Fibroblast of peridontal ligament (primary cell): ENCODE data around the gene CCDC152.
"Not testable (repeated sequence)": the region's sequence is repeated elsewhere in the genome, so short reads cannot be mapped to it uniquely, and the experiment has no call there.

Source experiments
- DNase-seq: peaks from one replicate; pipeline ENCODE4 v3.0.0-alpha.2; 2010; ENCODE audit errors: extremely low read depth

The CCDC152 gene, protein sequence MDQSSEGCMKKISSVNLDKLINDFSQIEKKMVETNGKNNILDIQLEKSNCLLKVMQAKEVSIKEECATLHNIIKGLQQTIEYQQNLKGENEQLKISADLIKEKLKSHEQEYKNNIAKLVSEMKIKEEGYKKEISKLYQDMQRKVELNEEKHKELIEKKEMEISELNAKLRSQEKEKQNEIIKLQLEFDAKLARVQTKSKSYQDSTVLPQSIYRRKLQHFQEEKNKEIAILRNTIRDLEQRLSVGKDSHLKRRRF

DNA sequence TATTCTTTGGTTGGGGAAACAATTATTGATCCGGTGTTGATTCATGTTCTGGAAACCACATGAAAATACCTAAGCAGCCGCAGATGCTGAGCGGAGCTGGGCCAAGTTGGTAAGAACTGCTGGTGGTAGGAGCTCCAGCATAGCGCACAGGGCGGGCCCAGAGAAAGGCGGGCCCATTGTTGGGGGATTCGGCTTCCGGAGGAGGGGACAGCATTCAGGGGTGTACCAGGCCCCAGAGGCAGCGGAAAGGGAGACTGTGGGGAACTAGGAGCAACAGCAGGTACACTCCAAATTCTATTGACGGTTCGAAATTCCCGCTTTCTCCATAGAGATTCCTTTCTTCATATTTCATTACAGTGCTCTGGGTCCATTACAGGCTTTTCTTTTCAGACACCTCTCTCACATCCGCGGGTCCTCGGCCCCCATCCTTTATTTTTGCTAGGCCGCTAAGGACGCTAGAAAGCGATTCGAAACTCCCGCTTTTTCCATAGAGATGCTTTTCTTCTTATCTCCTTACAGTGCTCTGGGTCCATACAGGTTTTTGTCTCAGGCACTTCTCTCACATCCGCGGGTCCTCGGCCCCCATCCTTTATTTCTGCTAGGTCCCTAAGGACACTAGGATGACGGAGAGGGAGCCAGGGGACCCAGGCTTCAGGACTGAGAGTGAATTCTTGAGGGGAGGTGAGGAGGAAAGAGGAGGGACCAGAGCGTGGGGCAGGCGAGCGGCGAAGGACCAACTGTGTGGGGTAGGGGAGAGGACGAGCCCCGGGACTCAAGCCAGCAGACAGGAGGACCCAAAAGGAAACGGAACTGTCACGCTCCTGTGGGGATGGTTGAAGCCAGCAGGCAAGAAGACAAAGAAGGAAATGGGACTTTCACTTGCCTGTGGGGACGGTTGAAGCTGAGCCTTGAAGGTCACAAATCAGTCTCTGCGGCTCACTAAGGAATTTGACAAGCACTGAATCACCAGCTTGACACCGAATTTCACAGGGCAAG is at the start of gene CCDC152:
Gene CCDC152 (plus strand): TSS at position 213 of the 996 bp plus-strand sequence. CDS start 2,304 bp downstream, outside the sequence.
- peak; percentile 34 for DNase-seq

DNA sequence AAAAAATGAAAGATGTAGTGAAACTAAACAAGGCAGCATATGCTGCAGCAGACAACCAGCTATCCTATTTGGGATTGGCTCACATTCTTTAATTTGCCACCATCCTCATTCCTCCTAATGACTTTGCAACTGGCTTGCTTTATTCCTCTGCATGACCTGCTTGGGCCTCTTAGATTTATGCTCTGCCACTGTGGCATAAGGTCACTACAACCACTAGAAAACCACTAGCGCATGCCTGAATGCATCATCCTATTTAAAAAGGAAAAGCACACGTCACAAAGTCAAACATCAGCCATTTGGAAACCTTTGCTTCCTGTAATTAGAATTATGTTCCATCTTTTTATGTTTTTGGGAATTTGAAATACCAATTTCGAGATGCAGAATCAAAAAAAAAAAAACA is 40.8 kb upstream of the CCDC152 start:
- DNase-seq, result peak; percentile 11

DNA sequence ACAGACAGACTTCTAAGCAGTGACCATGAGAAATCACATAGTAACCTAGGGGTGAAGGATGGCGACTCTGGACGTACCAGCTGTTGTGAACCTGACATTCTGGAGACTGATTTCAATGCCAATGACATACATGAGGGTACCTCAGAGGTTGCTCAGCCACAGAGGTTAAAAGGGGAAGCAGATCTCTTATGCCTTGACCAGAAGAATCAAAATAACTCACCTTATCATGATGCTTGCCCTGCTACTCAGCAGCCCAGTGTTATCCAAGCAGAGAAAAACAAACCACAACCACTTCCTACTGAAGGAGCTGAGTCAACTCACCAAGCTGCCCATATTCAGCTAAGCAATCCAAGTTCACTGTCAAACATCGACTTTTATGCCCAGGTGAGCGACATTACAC is 38.0 kb upstream of the CCDC152 start:
- no peak for DNase-seq

DNA sequence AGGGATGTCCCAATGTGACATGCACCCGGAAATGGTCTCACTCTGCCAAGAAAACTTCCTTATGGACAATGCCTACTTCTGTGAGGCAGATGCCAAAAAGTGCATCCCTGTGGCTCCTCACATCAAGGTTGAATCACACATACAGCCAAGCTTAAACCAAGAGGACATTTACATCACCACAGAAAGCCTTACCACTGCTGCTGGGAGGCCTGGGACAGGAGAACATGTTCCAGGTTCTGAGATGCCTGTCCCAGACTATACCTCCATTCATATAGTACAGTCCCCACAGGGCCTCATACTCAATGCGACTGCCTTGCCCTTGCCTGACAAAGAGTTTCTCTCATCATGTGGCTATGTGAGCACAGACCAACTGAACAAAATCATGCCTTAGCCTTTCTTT is 37.6 kb upstream of the CCDC152 start:
- DNase-seq, result no peak

DNA sequence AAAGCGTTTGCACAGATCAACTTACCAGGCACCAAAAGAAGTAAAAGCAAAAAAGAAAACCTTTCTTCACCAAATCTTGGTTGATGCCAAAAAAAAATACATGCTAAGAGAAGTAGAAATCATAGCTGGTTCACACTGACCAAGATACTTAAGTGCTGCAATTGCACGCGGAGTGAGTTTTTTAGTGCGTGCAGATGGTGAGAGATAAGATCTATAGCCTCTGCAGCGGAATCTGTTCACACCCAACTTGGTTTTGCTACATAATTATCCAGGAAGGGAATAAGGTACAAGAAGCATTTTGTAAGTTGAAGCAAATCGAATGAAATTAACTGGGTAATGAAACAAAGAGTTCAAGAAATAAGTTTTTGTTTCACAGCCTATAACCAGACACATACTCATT is 36.4 kb upstream of the CCDC152 start:
- DNase-seq, result no peak

DNA sequence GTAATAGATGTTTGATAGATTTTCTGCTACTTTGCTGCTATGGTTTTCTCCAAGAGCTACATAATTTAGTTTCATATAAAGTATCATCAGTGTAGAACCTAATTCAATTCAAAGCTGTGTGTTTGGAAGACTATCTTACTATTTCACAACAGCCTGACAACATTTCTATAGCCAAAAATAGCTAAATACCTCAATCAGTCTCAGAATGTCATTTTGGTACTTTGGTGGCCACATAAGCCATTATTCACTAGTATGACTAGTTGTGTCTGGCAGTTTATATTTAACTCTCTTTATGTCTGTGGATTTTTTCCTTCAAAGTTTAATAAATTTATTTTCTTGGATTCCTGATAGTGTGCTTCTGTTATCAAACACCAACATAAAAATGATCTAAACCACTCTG is 35.1 kb upstream of the CCDC152 start:
- DNase-seq, result no peak

DNA sequence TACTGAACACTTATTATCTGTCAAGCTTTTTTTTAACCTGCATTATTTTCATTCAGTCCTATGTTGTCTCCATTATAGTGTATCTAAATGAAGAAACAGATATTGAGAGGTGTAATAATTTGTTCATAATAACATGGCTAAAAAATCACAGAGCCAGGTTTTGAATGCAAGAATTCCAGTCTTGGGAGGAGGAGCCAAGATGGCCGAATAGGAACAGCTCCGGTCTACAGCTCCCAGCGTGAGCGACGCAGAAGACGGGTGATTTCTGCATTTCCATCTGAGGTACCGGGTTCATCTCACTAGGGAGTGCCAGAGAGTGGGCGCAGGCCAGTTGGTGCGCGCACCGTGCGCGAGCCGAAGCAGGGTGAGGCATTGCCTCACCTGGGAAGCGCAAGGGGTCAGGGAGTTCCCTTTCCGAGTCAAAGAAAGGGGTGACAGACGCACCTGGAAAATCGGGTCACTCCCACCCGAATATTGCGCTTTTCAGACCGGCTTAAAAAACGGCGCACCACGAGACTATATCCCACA is 22.0 kb upstream of the CCDC152 start:
- DNase-seq, result not testable (repeated sequence)

DNA sequence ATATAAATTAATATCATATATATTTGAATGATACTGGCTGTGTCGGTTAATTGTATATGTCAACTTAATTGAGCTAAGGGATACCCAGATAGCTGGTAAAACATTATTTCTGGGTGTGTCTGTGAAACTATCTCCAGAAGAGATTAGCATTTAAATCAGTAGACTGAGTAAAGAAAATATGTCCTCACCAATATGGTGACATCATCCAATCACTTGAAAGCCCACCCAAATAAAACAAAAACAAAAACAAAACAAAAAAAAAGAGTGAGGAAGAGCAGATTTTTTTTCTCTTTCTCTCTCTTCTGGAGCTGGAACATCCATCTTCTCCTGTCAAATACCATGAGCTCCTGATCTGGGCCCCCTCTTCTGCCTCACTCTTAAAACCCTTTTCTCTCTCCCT is 15.7 kb upstream of the CCDC152 start:
- DNase-seq, result no peak

DNA sequence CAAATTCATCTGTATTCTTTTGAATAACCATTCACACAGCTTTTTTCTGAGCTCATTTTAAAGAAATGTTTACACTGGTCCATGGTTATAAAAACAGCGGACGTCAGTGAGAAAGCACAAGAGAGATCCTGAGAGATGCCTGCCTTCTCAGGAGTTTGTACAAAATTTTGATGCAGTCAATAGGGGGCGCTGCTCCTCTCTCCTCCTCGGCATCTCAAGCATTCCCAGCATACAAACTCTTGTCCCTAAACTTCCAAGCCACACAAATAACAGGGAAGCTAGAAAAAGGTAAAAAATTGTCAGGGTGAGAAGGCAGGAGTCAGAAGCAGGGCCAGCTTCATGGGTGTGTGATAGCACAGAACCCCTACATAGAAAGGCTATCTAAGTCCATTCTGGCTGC is 11.2 kb upstream of the CCDC152 start:
- no peak for DNase-seq

DNA sequence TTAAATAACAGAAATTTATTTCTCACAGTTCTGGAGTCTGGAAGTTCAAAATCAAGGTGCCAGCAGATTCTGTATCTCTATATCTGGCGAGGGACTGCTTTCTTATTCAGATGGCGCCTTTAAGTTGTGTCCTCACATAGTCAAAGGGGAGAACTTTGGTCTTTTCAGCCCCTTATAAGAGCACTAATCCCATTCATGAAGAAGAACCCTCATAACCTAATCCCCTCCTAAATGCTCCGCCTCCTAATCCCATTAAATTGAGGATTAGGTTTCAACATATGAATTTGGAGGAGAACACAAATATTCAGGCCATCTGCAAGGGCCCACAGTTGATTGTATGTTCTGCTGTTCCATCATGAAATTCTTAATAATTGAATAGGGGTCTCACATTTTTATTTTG is 10.8 kb upstream of the CCDC152 start:
- DNase-seq, result no peak

DNA sequence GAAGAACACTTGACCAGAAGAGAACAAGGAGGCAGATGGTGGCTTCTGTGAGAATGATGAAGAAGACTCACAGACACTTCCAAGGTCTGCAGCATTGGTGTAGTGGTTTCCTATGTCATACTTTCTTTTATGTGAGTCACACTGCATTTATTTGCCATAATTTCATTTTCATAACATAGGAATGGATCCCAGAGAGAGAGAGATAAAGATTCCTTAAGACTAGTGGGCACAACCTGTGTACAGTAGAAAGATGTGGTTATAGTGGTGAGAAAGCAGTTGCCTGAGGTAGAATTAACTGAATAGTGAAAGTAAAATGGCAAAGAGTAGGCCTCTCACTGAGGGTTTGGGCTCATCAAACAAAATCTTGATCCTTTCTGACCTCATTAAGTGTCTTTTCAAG is 7.6 kb upstream of the CCDC152 start:
- DNase-seq, result no peak

DNA sequence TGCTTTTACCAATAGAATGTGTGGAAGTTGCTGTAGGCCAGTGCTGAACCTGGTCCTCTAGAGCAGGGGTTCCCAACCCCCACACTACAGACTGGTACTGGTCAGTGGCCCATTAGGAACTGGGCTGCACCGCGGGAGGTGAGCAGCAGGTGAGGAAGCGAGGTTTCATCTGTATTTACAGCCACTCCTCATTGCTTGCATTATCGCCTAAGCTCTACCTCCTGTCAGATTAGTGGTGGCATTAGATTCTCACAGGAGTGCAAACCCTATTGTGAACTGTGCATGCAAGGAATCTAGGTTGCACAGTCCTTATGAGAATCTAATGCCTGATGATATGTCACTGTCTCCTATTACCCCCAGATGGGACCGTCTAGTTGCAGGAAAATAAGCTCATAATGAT is 6.1 kb upstream of the CCDC152 start:
- DNase-seq, result no peak

DNA sequence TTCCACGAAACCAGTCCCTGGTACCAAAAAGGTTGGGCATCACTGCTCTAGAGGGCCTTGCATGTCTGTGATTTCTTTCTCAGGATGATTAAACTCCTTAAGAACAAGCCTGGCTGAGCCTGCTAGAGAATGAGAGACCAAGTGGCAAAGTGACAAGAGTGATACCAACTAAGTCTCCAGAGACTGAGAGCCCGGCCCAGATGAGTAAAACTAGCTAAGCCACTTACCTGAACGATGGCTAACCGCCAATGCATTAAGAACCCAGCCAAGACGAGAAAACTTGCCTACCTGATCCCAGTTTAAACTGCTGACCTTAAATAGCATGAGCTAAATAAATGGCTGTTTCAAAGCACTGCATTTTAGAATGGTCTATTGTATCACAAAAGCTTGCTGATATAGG is 5.6 kb upstream of the CCDC152 start:
- DNase-seq, result no peak

DNA sequence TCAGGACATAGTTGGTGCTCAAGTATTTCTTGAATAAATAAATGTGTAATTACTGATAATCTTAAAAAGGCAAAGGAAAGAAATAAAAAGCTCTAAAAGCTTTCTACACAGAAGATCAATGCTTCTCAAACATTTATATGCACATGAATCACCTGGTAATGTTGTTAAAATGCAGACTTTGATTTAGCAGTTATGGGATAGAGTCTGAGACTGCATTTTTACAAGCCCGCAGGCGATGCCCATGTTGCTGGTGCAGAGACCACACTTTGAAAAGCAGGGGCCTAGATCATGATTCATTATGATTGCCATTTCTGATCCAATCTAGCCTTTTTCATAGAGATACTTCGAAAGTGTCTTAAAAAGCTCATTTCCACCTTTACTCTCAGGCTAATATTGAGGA is 3.5 kb upstream of the CCDC152 start:
- no peak for DNase-seq

DNA sequence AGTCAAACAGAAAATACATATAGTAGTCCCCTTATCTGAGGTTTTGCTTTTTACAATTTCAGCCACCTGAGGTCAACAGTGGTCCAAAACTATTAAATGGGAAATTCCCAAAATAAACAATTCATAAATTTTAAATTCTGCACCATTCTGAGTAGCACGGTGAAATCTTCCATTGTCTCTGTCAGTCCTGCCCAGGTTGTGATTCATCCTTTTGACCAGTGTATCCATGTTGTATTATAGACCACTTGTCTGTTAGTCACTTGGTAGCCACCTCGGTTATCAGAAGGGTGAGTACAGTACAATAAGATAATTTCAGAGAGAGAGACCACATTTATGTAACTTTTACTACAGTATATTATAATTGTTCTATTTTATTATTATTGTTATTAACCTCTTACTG is 2.8 kb downstream of the CCDC152 start:
- DNase-seq, result no peak

DNA sequence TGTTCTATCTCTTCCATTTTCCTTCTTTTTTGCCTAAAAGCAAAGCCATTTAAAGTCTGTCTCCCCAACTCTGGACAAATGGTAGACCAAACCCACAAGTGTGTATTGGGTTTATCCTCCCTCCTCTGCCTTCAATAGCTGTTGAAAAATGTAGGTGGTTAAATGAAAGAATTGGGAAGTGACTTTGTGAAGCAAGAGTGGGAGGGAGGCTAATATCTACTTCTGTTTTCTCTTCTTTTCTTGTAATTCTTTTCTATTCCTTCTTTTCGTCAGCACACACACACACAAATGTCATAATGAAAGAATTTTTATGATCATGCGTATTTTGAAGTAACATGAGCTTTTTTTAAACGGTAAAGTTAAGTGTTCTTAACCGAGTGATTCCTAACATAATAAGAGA is 3.8 kb downstream of the CCDC152 start:
- DNase-seq, result no peak

DNA sequence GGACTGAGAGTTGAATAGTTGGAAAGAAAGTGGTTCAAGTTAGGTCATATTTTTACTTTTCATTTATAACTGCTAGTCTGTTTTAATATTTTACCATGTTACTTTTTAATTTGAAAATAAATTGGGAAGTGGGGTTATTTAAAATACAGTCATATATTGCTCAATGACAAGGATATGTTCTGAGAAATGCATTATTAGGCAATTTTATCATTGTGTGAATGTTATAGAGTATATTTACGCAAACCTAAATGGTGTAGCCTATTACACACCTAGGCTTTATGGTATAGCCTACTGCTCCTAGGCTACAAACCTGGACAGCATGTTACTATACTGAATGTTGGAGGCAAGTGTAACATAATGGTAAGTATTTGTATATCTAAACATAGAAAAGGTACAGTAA is 5.2 kb downstream of the CCDC152 start:
- no peak for DNase-seq

DNA sequence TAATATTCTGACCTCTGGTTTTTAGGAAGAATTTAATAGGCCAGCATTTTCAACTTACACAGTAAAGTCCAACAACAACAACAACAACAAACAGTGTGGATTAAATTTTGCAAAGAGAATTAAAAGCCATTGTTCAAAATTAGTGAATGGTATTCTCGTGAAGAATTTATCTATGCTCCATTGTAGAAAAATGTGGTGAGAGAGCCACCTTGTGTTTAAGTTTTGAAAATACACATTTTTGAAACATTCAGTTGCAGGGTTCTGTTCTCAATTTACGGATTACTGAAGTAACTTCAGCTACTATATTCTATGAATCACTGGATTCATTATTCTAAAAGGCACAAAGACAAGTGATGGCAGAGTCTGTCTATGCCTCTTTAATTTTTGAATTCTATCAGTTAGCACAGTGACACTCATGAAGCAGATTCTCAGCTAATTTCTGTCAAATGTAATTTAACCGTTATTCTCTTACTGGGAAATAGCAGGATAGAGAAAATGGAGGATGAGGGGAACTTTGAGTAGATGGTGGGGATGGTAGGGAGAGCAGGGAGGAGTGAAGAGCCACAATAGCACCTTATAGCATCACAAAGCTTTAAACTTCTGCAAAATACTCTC is 11.0 kb downstream of the CCDC152 start:
- DNase-seq, result peak; percentile 72

DNA sequence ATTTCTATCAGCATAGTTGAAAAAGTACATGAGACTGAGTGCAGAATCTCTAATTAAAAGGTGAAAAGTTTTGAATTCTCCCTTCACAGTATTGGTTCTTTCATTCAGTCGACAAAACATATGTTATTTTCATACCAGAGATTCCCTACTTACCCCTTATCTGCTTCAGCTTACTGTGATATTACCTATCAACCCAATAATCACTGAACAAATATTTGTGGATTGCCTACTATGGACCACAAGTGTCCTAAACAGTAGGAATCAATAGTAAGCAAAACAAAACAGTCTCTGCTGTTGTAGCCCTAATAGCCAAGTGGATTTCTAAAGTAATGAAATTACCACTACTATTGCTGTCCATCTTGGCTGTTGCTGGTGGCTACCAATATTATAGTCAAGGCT is 11.5 kb downstream of the CCDC152 start:
- DNase-seq, result no peak

DNA sequence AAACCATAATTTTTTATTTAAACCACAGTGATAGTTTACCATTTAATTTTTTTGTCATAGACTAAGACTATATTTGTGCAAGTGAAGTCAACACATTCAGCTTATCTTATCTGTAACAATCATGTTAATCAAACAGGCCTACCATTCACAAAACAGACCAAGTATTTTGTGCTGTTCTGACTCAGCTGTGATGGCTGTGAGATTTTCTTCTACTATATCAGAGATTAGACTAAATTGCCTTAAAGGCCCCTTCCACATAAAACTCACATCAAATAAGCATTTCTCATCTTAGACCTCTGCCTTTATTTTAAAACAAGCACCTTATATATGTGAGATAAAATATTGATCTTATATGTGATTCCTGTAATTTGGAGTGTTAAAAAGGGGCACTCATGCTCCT is 13.4 kb downstream of the CCDC152 start:
- DNase-seq, result no peak

DNA sequence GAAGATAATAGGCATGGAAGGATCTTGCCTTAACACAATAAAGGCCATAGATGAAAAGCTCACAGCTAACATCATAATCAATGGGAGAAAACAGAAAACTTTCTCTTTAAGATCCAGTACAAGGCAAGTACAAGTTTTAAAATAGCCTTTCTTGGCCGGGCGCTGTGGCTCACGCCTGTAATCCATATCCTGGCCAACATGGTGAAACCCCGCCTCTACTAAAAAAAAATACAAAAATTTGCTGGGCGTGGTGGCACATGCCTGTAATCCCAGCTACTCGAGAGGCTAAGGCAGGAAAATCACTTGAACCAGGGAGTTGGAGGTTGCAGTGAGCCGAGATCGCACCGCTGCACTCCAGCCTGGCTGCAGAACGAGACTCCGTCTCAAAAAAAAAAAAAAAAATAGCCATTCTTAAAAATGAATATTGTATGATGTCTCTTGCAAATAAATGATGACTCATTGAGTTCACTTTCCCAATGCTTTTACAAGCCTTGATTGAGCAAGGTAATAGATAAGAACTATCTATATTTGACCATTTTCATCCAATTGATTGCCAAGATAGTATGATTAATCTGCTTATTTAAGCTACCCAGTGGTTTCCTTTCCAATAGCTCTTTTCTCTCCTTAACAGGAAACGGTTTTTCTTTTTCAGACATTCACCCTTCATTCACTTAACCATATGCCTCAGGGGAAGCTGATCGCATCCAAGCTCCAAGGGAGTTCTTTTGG is 15.8 kb downstream of the CCDC152 start:
- DNase-seq, result no peak

DNA sequence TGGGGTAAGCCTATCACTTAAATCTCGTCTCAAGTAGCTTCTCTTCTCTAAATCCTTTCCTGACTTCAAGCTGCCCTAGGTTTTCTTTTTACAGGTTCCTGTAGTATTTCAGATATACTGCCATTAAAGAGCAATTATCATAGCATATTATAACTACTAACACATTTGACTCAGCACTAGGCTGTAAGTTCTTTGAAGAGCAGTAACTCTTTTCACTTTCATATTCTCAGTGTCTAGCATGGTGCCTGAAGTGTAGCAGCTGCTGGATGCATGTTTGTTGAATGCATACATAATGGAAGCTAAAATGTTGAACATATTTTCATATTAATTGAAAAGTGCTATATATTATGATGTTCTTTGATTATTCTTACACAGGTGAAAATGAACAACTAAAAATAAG is 22.5 kb downstream of the CCDC152 start:
- no peak for DNase-seq
